Measurements from ENCODE around the gene KIAA1671.
"Not testable (repeated sequence)": the region's sequence is repeated elsewhere in the genome, so short reads cannot be mapped to it uniquely, and the experiment has no call there.

DNA sequence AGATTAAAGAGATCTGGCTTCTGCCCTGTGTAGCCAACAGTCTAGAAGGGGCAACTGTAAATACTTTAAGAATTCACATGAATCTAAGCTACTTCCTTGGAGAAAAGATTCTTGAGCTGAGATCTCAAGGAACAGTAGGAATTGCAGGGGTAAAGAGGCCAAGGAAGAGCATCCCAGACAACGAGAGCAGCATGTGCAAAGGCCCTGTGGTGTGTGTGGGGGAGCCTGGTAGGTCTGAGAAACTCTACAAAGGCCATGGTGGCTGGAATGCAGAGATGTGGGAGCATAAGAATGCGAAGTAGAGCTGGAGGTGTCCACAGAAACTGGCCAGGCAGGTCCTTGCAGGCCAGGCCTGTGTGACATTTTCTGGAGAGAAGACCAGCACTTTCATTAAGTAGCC, 278.2 kb downstream of the KIAA1671 start:
- TF ChIP-seq CTCF, EZH2phosphoT487 (IDR thresholded peaks at IDR 0.05): not testable (repeated sequence)
